HG03175 (cell line): Measurements from ENCODE around the gene ROR2.
A peak's percentile ranks its signal among the peaks of the same experiment; 100 is the strongest.
"Not testable (repeated sequence)": the region's sequence is repeated elsewhere in the genome, so short reads cannot be mapped to it uniquely, and the experiment has no call there.

Experiments used
- ATAC-seq: cut with Tn5 transposase; IDR thresholded peaks from one replicate; pipeline ENCODE4 v1.9.1; 2021; ENCODE audit warnings: mild to moderate bottlenecking, moderate library complexity; ENCODE audit not compliant: unreplicated experiment

Gene ROR2

GRCh38 chr9:91803970-91804752, 145.9 kb downstream of the ROR2 start:
- no peak for ATAC-seq

- no peak for ATAC-seq
Observed at GRCh38 chr9:91803151-91803940, 146.7 kb downstream of the ROR2 start.

GRCh38 chr9:91802391-91802790, 147.6 kb downstream of the ROR2 start:
- ATAC-seq = no peak

- no peak for ATAC-seq
Observed at GRCh38 chr9:91800473-91801030, 149.5 kb downstream of the ROR2 start.

- ATAC-seq = no peak
Observed at GRCh38 chr9:91799113-91799744, 150.8 kb downstream of the ROR2 start.

- ATAC-seq = not testable (repeated sequence)
Observed at GRCh38 chr9:91798273-91799112, 151.5 kb downstream of the ROR2 start.

GRCh38 chr9:91797517-91797916, 152.5 kb downstream of the ROR2 start:
- not testable (repeated sequence) for ATAC-seq

GRCh38 chr9:91796516-91796915, 153.5 kb downstream of the ROR2 start:
- peak; percentile 45 for ATAC-seq

- no peak for ATAC-seq
Observed at GRCh38 chr9:91795598-91796241, 154.3 kb downstream of the ROR2 start.

- ATAC-seq = not testable (repeated sequence)
Observed at GRCh38 chr9:91793371-91793770, 156.7 kb downstream of the ROR2 start.

GRCh38 chr9:91790917-91791316, 159.1 kb downstream of the ROR2 start:
- no peak for ATAC-seq

GRCh38 chr9:91789941-91790340, 160.1 kb downstream of the ROR2 start:
- ATAC-seq = no peak

GRCh38 chr9:91787931-91788330, 162.1 kb downstream of the ROR2 start:
- ATAC-seq = no peak

- no peak for ATAC-seq
Observed at GRCh38 chr9:91786132-91786896, 163.7 kb downstream of the ROR2 start.

GRCh38 chr9:91785447-91785842, 164.6 kb downstream of the ROR2 start:
- ATAC-seq = no peak

- ATAC-seq = no peak
Observed at GRCh38 chr9:91784673-91785446, 165.2 kb downstream of the ROR2 start.

GRCh38 chr9:91783876-91784672, 166.0 kb downstream of the ROR2 start:
- ATAC-seq = no peak

GRCh38 chr9:91783411-91783810, 166.6 kb downstream of the ROR2 start:
- ATAC-seq = no peak
